H1 (cell line): ENCODE results near the gene IGFBP1. TPM values are rescaled to one million over a fixed set of nuclear protein-coding genes. Genes with fewer than 3 reads are reported as not detected.

Source experiments
- CTCF ChIA-PET: fragments of 300-600 bp; sonication (Branson Sonifier 250); formaldehyde crosslinking; loops from one replicate; lab custom pipeline; 2021; ENCODE audit not compliant: partially characterized antibody; lab: Charles Lee
- POLR2A ChIA-PET: fragments of 300-600 bp; sonication (Branson Sonifier 250); formaldehyde crosslinking; loops from one replicate; lab custom pipeline; 2021; ENCODE audit warnings: inconsistent platforms; ENCODE audit not compliant: partially characterized antibody; lab: Charles Lee
- DNase-seq, 2 experiments: peaks; one replicate each; pipeline versions ENCODE4 v3.0.0 to v3.0.0-alpha.2; 2010 to 2022; ENCODE audit warnings: low spot score in 2 of 2, low read depth in 1 of 2, mixed read lengths in 1 of 2
- FAIRE-seq: peaks from 2 replicates; lab custom pipeline; 2011; peaks lifted over from hg19 to GRCh38; lab: Jason Lieb, UNC
- H2AFZ ChIP-seq: 2 replicates; pipeline ENCODE4 v1.8.1; 2012; ENCODE audit warnings: low read length, inconsistent platforms
- H2AK5ac ChIP-seq: 2 replicates; pipeline ENCODE4 v1.6.1; 2013; ENCODE audit warnings: low read depth, low read length
- H2BK120ac ChIP-seq: replicated peaks from 2 replicates; pipeline ENCODE3; 2013; ENCODE audit warnings: low read depth, low read length, inconsistent platforms
- H2BK12ac ChIP-seq: 2 replicates; pipeline ENCODE4 v1.6.1; 2013; ENCODE audit warnings: low read depth, low read length
- H2BK15ac ChIP-seq: 2 replicates; pipeline ENCODE4 v1.6.1; 2013; ENCODE audit warnings: low read length
- H2BK20ac ChIP-seq: 2 replicates; pipeline ENCODE4 v1.6.1; 2013; ENCODE audit warnings: low read length
- H2BK5ac ChIP-seq: 2 replicates; pipeline ENCODE4 v1.6.1; 2013; ENCODE audit warnings: low read depth, low read length
- H3K14ac ChIP-seq: 2 replicates; pipeline ENCODE4 v1.6.1; 2013; ENCODE audit warnings: inconsistent platforms; ENCODE audit not compliant: insufficient read length
- H3K18ac ChIP-seq: 2 replicates; pipeline ENCODE4 v1.6.1; 2013; ENCODE audit warnings: low read length; ENCODE audit errors: extremely low read depth
- H3K23ac ChIP-seq: 2 replicates; pipeline ENCODE4 v1.6.1; 2013; ENCODE audit warnings: inconsistent platforms; ENCODE audit not compliant: insufficient read length
- H3K23me2 ChIP-seq: 2 replicates; pipeline ENCODE4 v1.6.1; 2013; ENCODE audit warnings: low read depth, low read length
- H3K27ac ChIP-seq: 2 replicates; pipeline ENCODE4 v1.6.1; 2011; ENCODE audit warnings: low read depth, low read length, inconsistent platforms
- H3K27me3 ChIP-seq, 4 experiments: replicated peaks in 1 of 4; 1 replicate in 1 of 4; 2 replicates in 3 of 4; pipeline versions ENCODE4 v1.6.1 to v1.8.1; 2011 to 2013; ENCODE audit warnings: low read length in 3 of 4, mild to moderate bottlenecking in 3 of 4, inconsistent platforms in 2 of 4, mixed read lengths in 2 of 4, moderate library complexity in 1 of 4; ENCODE audit not compliant: control insufficient read depth in 3 of 4, insufficient read depth in 3 of 4; ENCODE audit errors: extremely low read depth in 1 of 4
- H3K36me3 ChIP-seq, 4 experiments: 2 replicates each; pipeline versions ENCODE4 v1.6.1 to v1.8.1; 2011 to 2013; ENCODE audit warnings: mild to moderate bottlenecking in 4 of 4, low read length in 3 of 4, moderate library complexity in 2 of 4, control low read depth in 1 of 4, inconsistent platforms in 1 of 4; ENCODE audit not compliant: insufficient read depth in 4 of 4, control insufficient read depth in 2 of 4
- H3K4ac ChIP-seq: replicated peaks from 2 replicates; pipeline ENCODE3; 2013; ENCODE audit warnings: low read length, low read depth, mixed read lengths, inconsistent platforms; ENCODE audit not compliant: insufficient read length
- H3K4me1 ChIP-seq, 4 experiments: replicated peaks in 1 of 4; 1 replicate in 1 of 4; 2 replicates in 3 of 4; pipeline versions ENCODE4 v1.6.1 to v1.8.1; 2011 to 2013; ENCODE audit warnings: low read length in 3 of 4, inconsistent platforms in 2 of 4, mixed read lengths in 1 of 4; ENCODE audit not compliant: insufficient read depth in 4 of 4, control insufficient read depth in 3 of 4
- H3K4me2 ChIP-seq, 2 experiments: 2 replicates each; pipeline versions ENCODE4 v1.6.1 to v1.8.1; 2011 to 2013; ENCODE audit warnings: low read depth in 2 of 2, low read length in 2 of 2, control low read depth in 1 of 2, inconsistent platforms in 1 of 2, mild to moderate bottlenecking in 1 of 2; ENCODE audit not compliant: insufficient read depth in 1 of 2
- H3K4me3 ChIP-seq, 4 experiments: fragments of 200-600, 300-600 bp in 1 of 4; sonication (generic), shearing (Covaris generic), sonication (Bioruptor Twin) in 1 of 4; 2 replicates each; pipeline versions ENCODE4 v1.5.1 to v1.8.1; 2011 to 2016; ENCODE audit warnings: low read length in 4 of 4, low read depth in 3 of 4, control low read depth in 2 of 4, inconsistent platforms in 2 of 4, mild to moderate bottlenecking in 2 of 4, mixed read lengths in 1 of 4, moderate library complexity in 1 of 4; ENCODE audit not compliant: insufficient read depth in 2 of 4; ENCODE audit errors: extremely low read depth in 1 of 4
- H3K56ac ChIP-seq: replicated peaks from 2 replicates; pipeline ENCODE3; 2013; ENCODE audit warnings: low read depth, mild to moderate bottlenecking, mixed read lengths, low read length, inconsistent platforms; ENCODE audit not compliant: insufficient read length
- H3K79me1 ChIP-seq: 2 replicates; pipeline ENCODE4 v1.6.1; 2013; ENCODE audit warnings: low read depth, low read length, control low read depth
- H3K79me2 ChIP-seq, 2 experiments: 2 replicates each; pipeline versions ENCODE4 v1.6.1 to v1.8.1; 2012 to 2013; ENCODE audit warnings: low read length in 2 of 2, mild to moderate bottlenecking in 2 of 2, inconsistent platforms in 1 of 2; ENCODE audit not compliant: insufficient read depth in 2 of 2, control insufficient read depth in 1 of 2
- H3K9ac ChIP-seq, 4 experiments: replicated peaks in 1 of 4; 1 replicate in 1 of 4; 2 replicates in 3 of 4; pipeline versions ENCODE4 v1.6.1 to v1.8.1; 2011 to 2013; ENCODE audit warnings: low read depth in 3 of 4, low read length in 3 of 4, control low read depth in 2 of 4, mild to moderate bottlenecking in 2 of 4, moderate library complexity in 2 of 4, inconsistent platforms in 1 of 4; ENCODE audit errors: extremely low read depth in 1 of 4
- H3K9me3 ChIP-seq, 2 experiments: 2 replicates each; pipeline versions ENCODE4 v1.6.1 to v1.8.1; 2012 to 2013; ENCODE audit warnings: mild to moderate bottlenecking in 2 of 2, moderate library complexity in 2 of 2, control low read depth in 1 of 2, inconsistent platforms in 1 of 2, low read depth in 1 of 2, low read length in 1 of 2, mixed read lengths in 1 of 2; ENCODE audit not compliant: insufficient read depth in 2 of 2
- H4K20me1 ChIP-seq, 2 experiments: replicated peaks in 1 of 2; 2 replicates each; pipeline versions ENCODE3 to v1.8.1; 2011 to 2013; ENCODE audit warnings: inconsistent platforms in 2 of 2, low read length in 2 of 2, mild to moderate bottlenecking in 1 of 2; ENCODE audit not compliant: insufficient read depth in 2 of 2, control insufficient read depth in 1 of 2
- H4K5ac ChIP-seq: 2 replicates; pipeline ENCODE4 v1.6.1; 2013; ENCODE audit warnings: low read length, low read depth, mixed read lengths, inconsistent platforms; ENCODE audit not compliant: insufficient read length
- H4K8ac ChIP-seq: 2 replicates; pipeline ENCODE4 v1.8.0; 2013; ENCODE audit warnings: mild to moderate bottlenecking, moderate library complexity, low read length, inconsistent platforms; ENCODE audit not compliant: insufficient read depth; ENCODE audit errors: extremely low read depth
- H4K91ac ChIP-seq: replicated peaks from 2 replicates; pipeline ENCODE3; 2013; ENCODE audit warnings: low read length, mixed read lengths, inconsistent platforms; ENCODE audit not compliant: insufficient read length
- EZH2 ChIP-seq: fragments of 200-600 bp; sonication (generic); IDR thresholded peaks from 2 replicates; pipeline ENCODE4 v1.7.1; 2012; ENCODE audit warnings: low read depth, mild to moderate bottlenecking, moderate library complexity, low read length, inconsistent platforms; ENCODE audit not compliant: severe bottlenecking
- SP2 ChIP-seq: IDR thresholded peaks from 2 replicates; pipeline ENCODE4 v1.6.1; 2012; ENCODE audit warnings: mild to moderate bottlenecking, low read length, inconsistent platforms
- WGBS, 2 experiments: shearing (Covaris generic) in 1 of 2; methylation state at CpG; one replicate each; pipeline versions ENCODE4 v1.1.6 to v1.1.7; 2013 to 2015; ENCODE audit warnings: low lambda C conversion rate in 2 of 2, mixed read lengths in 2 of 2, inconsistent platforms in 1 of 2, low coverage in 1 of 2, missing lambda C conversion rate in 1 of 2; ENCODE audit not compliant: insufficient replicate concordance in 2 of 2, insufficient coverage in 1 of 2, insufficient read length in 1 of 2; ENCODE audit errors: extremely low coverage in 1 of 2, missing lambda C conversion rate in 1 of 2; 5-methylcytosine and 5-hydroxymethylcytosine counted together
- polyA plus RNA-seq, 7 experiments: library from polyadenylated mRNA; depleted of rRNA in 3 of 7; stranded (reverse) in 5 of 7; unstranded in 2 of 7; fragments of >200 nt in 5 of 7; fragments of 200-250 nt in 2 of 7; gene quantifications; 1 replicate in 5 of 7; 2 replicates in 1 of 7; 4 replicates in 1 of 7; pipeline versions ENCODE4 v1.2.1 to v1.2.3, GENCODE V29; 2011 to 2013; ENCODE audit warnings: missing spikeins in 2 of 7, mixed read lengths in 2 of 7
- total RNA-seq: library from RNA; stranded (reverse); fragmentation: NEBNext Ultra II Directional; extraction: Animal tissue kit (Norgen Biotek cat#: 25700); gene quantifications from 2 replicates; pipeline ENCODE4 v1.2.1, GENCODE V29; 2021
- TF ChIP-seq, protein P1 (sequence below): IDR thresholded peaks from 2 replicates; pipeline ENCODE4 v1.6.1; 2012; ENCODE audit warnings: inconsistent platforms

Gene IGFBP1
- total and polyA plus RNA-seq, 2 of the 8 experiments (the other 6 are each of a cell fraction or from before 2014, with no cell fraction given): not detected

DNA sequence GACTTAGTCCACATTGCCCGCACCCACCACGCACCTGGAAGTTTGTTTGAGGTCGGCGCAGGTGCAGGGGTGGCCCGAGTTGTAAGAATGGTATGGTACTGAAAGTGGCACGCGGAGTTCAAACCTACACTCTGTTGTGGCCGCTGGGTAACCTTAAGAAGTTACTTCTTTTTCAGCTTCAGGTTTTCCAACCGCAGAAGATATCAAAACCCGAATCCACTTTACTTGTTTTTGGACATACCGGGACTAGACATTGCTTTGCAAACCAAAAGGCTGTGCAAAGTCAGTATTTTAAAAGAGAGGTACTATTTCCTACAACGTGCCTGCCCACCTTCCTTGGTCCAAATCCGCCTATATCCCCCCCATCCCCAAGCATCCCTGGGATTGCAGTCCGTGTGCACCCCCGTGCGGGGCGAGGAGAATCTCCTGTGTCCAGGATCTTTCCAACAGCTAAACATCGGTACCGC is 31.7 kb downstream of the IGFBP1 start:
- Histone ChIP-seq H3K79me2 (no peaks in the 10 kb centered on the region), H2BK12ac (no peak overlapping the region), H3K23me2 (peaks cover 14% of the 10 kb centered on the region), H4K91ac (no peak overlapping the region), H2BK5ac (no peak overlapping the region), H4K5ac (no peak overlapping the region), H3K79me1 (no peaks in the 10 kb centered on the region), H3K56ac (no peak overlapping the region), H3K14ac (no peak overlapping the region), H2BK20ac (no peak overlapping the region), H2BK15ac (no peak overlapping the region), H3K9me3 (no peaks in the 10 kb centered on the region), H3K18ac (no peak overlapping the region), H4K8ac (no peak overlapping the region), H3K23ac (no peak overlapping the region), H2AK5ac (no peak overlapping the region), H4K20me1 (peaks cover 2% of the 10 kb centered on the region in 2 experiments), H3K9ac (peak overlapping the region in 3 of 4 experiments; percentile 3 to 41 (median 13); a peak in 3 of 7 replicates), H2AFZ (no peak overlapping the region), H3K27ac (no peak overlapping the region), H3K4me2 (peak overlapping the region; percentile 78 to 87), H2BK120ac (no peak overlapping the region), H3K4ac (no peak overlapping the region), H3K4me1 (peaks cover 6 to 30% (median 12%) of the 10 kb centered on the region in 4 experiments; a peak in 6 of 7 replicates), H3K27me3 (peaks cover 14 to 48% (median 37%) of the 10 kb centered on the region in 4 experiments), H3K4me3 (peak overlapping the region; percentile 43 to 67 (median 56)), H3K36me3 (peaks cover 0 to 6% (median 1%) of the 10 kb centered on the region in 4 experiments; a peak in 4 of 8 replicates)
- DNase-seq (no peak), FAIRE-seq (no peak)
- ChIA-PET POLR2A (interaction anchor here (1.2 kb wide), 1 partner anchor 56 kb away, joined by 3 read pairs; no protein-coding TSS in a partner anchor), CTCF (interaction anchor here (0.9 to 15.3 kb wide), 10 partner anchors 17 to 1914 kb away, joined by 3 to 242 read pairs (median 20); no protein-coding TSS in a partner anchor)
- TF ChIP-seq, protein P1, sequence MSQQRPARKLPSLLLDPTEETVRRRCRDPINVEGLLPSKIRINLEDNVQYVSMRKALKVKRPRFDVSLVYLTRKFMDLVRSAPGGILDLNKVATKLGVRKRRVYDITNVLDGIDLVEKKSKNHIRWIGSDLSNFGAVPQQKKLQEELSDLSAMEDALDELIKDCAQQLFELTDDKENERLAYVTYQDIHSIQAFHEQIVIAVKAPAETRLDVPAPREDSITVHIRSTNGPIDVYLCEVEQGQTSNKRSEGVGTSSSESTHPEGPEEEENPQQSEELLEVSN: no peak
- TF ChIP-seq SP2 (no peak), EZH2 (peak; percentile 37)
- WGBS, 2 experiments: 24% methylated on average over 19 of the region's 19 CpGs; no CpG with 5 or more reads in 1 of the 2 experiments
